ENCODE data around the gene CACNA2D4.

Gene CACNA2D4

GRCh38 chr12:1870998-1871917 is 47.2 kb downstream of the CACNA2D4 start:
- H3K27me3 ChIP-seq: no peaks in the 10 kb centered on the region

GRCh38 chr12:1870086-1870485 is 48.4 kb downstream of the CACNA2D4 start:
- peaks cover 9 to 31% (median 16%) of the 10 kb centered on the region in 11 experiments; a peak in 15 of 22 replicates for H3K9me3 ChIP-seq (replicated peaks in 1 of 11)
- no peak overlapping the region for H3K4me3 ChIP-seq
- 0 out of 22 replicates have a peak, but pooled peaks cover 0 to 4% (median 0%) of the 10 kb centered on the region in 11 experiments for H3K36me3 ChIP-seq
- H3K4me2 ChIP-seq: no peak overlapping the region
- no peaks in the 10 kb centered on the region for H4K20me1 ChIP-seq
- peaks cover 0 to 11% (median 0%) of the 10 kb centered on the region in 10 experiments; a peak in 3 of 20 replicates for H3K4me1 ChIP-seq
- H3K27ac ChIP-seq: no peak overlapping the region
- no peak for TF ChIP-seq Cebpa-rat (IDR thresholded peaks at IDR 0.05)
- no peaks in the 10 kb centered on the region for H3K27me3 ChIP-seq
- H3K9ac ChIP-seq: no peak overlapping the region

More at GRCh38 chr12:1870998-1871917, 47.2 kb downstream of the CACNA2D4 start:
- Histone ChIP-seq H3K9ac (no peak overlapping the region), H3K4me1 (peaks cover 0 to 11% (median 0%) of the 10 kb centered on the region in 10 experiments; a peak in 3 of 20 replicates), H3K4me3 (no peak overlapping the region), H3K36me3 (peaks cover 0 to 4% (median 0%) of the 10 kb centered on the region in 11 experiments; a peak in 1 of 22 replicates), H3K4me2 (no peak overlapping the region), H3K9me3 (replicated peaks in 1 of 11) (peaks cover 9 to 28% (median 16%) of the 10 kb centered on the region in 11 experiments; a peak in 15 of 22 replicates), H4K20me1 (no peaks in the 10 kb centered on the region), H3K27ac (no peak overlapping the region)
- no peak for TF ChIP-seq Cebpa-rat (IDR thresholded peaks at IDR 0.05)

DNA sequence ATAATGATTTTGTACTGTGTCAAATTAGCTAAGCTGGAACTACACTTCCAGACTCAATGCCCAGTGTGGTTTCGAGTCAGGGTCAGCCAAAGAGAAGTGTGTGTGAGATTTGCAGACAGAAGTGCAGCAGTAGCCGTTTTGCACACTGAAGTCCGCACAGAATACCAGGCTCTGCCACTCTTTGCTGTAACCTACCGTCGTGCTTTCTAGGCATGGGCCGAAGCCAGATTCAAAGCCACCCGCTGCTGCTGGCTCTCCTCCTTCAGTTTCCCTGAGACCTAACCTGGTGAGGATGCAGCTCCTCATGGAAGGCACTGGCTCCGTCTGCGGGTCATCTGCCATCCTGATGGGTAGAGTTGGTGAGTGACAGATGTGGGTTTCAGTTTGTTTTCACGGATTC is 49.3 kb downstream of the CACNA2D4 start:
- Histone ChIP-seq H3K9ac (no peak overlapping the region), H3K4me3 (no peak overlapping the region), H3K9me3 (replicated peaks in 1 of 11) (peaks cover 9 to 38% (median 24%) of the 10 kb centered on the region in 11 experiments; a peak in 15 of 22 replicates), H3K27ac (no peak overlapping the region), H3K36me3 (0 out of 22 replicates have a peak, but pooled peaks cover 0 to 4% (median 0%) of the 10 kb centered on the region in 11 experiments), H4K20me1 (no peaks in the 10 kb centered on the region), H3K27me3 (no peaks in the 10 kb centered on the region), H3K4me2 (no peak overlapping the region), H3K4me1 (peaks cover 0 to 8% (median 0%) of the 10 kb centered on the region in 10 experiments; a peak in 3 of 20 replicates)
- no peak for TF ChIP-seq Cebpa-rat (IDR thresholded peaks at IDR 0.05)

DNA sequence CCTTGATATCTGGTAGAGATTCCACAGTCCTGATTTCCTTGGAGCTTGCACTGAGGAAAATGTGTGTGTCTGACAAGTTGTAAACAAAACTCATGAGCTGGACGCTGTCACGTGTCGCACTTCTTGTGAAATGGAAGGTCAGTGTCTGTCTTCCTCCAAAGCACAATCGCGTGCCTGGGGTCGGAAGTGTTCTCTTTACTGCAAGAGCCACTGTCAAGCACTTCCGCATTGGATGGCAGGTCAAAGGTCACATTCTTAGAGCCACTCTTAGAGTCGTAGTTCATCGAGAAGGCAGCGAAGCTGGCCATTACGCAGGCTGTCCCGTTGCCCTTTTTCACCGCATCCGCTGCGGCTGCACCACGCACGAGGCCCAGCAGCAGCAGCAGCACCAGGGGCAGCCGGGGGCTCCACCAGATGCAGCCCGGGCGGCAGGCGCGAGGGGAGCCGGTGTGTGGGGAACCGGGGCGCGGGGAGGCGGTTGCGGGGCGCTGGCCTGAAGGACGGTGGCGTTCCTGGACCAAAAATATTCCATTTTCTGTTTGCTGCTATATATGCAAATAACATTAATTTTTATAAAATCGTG is 53.1 kb downstream of the CACNA2D4 start:
- no peak for TF ChIP-seq Cebpa-rat (IDR thresholded peaks at IDR 0.05)
- Histone ChIP-seq H3K27ac (no peak overlapping the region), H3K27me3 (no peaks in the 10 kb centered on the region), H3K4me3 (no peak overlapping the region), H4K20me1 (no peaks in the 10 kb centered on the region), H3K4me1 (peaks cover 0 to 10% (median 2%) of the 10 kb centered on the region in 10 experiments; a peak in 8 of 20 replicates), H3K9me3 (replicated peaks in 1 of 11) (peaks cover 9 to 37% (median 24%) of the 10 kb centered on the region in 11 experiments; a peak in 14 of 22 replicates), H3K9ac (no peak overlapping the region), H3K4me2 (no peak overlapping the region), H3K36me3 (no peaks in the 10 kb centered on the region)

- Histone ChIP-seq H3K9me3 (replicated peaks in 1 of 11) (peaks cover 9 to 32% (median 24%) of the 10 kb centered on the region in 11 experiments; a peak in 14 of 22 replicates), H3K9ac (no peak overlapping the region), H3K27me3 (no peaks in the 10 kb centered on the region), H4K20me1 (no peaks in the 10 kb centered on the region), H3K4me1 (peaks cover 0 to 10% (median 2%) of the 10 kb centered on the region in 10 experiments; a peak in 8 of 20 replicates), H3K4me2 (no peak overlapping the region), H3K27ac (no peak overlapping the region), H3K4me3 (no peak overlapping the region), H3K36me3 (no peaks in the 10 kb centered on the region)
- no peak for TF ChIP-seq Cebpa-rat (IDR thresholded peaks at IDR 0.05)
These were observed 53.6 kb downstream of the CACNA2D4 start for GRCh38 chr12:1864867-1865266.

- Histone ChIP-seq H4K20me1 (no peaks in the 10 kb centered on the region), H3K4me1 (peaks cover 0 to 10% (median 2%) of the 10 kb centered on the region in 10 experiments; a peak in 9 of 20 replicates), H3K36me3 (no peaks in the 10 kb centered on the region), H3K9me3 (replicated peaks in 1 of 11) (peaks cover 9 to 28% (median 23%) of the 10 kb centered on the region in 11 experiments; a peak in 14 of 22 replicates), H3K27me3 (no peaks in the 10 kb centered on the region), H3K9ac (no peak overlapping the region), H3K4me3 (no peak overlapping the region), H3K4me2 (no peak overlapping the region), H3K27ac (no peak overlapping the region)
- TF ChIP-seq Cebpa-rat (IDR thresholded peaks at IDR 0.05): no peak
These were observed 54.0 kb downstream of the CACNA2D4 start for GRCh38 chr12:1864456-1864855.

DNA sequence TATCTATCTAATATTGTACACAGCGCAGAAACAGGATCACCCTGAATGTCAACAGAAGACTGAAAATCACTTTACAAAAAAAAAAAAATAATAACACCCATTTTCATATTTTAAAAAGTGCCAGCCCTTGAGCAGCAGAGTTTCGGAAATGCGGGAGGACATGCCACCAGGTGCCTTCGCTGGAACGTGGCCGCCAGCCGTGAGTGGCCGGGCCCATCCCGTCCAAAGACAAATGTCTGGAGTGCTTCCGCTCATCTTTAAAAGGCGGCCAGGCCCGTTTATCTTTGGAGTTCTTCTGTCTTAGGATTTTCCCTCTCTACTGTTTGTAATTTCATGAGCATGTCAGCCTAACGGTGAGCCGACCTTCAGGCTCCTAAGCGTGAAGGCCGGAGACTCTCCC is 54.6 kb downstream of the CACNA2D4 start:
- Histone ChIP-seq H3K4me3 (no peak overlapping the region), H3K4me2 (no peak overlapping the region), H3K36me3 (no peaks in the 10 kb centered on the region), H3K27ac (no peak overlapping the region), H4K20me1 (no peaks in the 10 kb centered on the region), H3K27me3 (no peaks in the 10 kb centered on the region), H3K9ac (no peak overlapping the region), H3K9me3 (replicated peaks in 1 of 11) (peaks cover 8 to 24% (median 17%) of the 10 kb centered on the region in 11 experiments; a peak in 14 of 22 replicates), H3K4me1 (peaks cover 0 to 10% (median 2%) of the 10 kb centered on the region in 10 experiments; a peak in 9 of 20 replicates)
- no peak for TF ChIP-seq Cebpa-rat (IDR thresholded peaks at IDR 0.05)

DNA sequence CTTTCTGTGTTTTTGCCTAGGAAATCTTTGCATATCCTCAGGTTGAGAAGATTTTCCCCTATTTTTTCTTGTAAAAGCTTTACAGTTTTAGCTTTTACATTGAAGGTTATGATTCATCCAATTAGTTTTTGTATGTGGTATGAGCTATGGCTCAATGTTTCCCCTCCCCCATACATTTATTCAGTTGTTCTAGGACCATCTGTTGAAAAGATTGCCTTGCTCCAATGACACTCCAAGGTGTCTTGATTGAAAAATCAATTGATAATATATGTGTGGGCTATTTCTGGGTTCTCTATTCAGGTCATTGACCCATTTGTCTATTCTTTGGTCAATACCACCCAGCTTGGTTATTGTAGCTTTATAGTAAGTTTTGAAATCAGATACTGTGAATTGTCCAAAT is 55.5 kb downstream of the CACNA2D4 start:
- Histone ChIP-seq H3K4me3 (no peak overlapping the region), H3K27ac (no peak overlapping the region), H4K20me1 (no peaks in the 10 kb centered on the region), H3K27me3 (no peaks in the 10 kb centered on the region), H3K36me3 (no peaks in the 10 kb centered on the region), H3K4me2 (peak overlapping the region in 3 of 11 experiments; percentile 2 to 20 (median 3); a peak in 1 of 22 replicates), H3K4me1 (peaks cover 0 to 10% (median 2%) of the 10 kb centered on the region in 10 experiments; a peak in 9 of 20 replicates), H3K9ac (no peak overlapping the region), H3K9me3 (replicated peaks in 1 of 11) (peaks cover 0 to 17% (median 9%) of the 10 kb centered on the region in 11 experiments; a peak in 12 of 22 replicates)
- no peak for TF ChIP-seq Cebpa-rat (IDR thresholded peaks at IDR 0.05)

GRCh38 chr12:1859643-1860042 is 58.8 kb downstream of the CACNA2D4 start:
- H3K4me2 ChIP-seq: no peak overlapping the region
- H3K36me3 ChIP-seq: no peaks in the 10 kb centered on the region
- TF ChIP-seq Cebpa-rat (IDR thresholded peaks at IDR 0.05): no peak
- H3K27ac ChIP-seq: no peak overlapping the region
- H3K27me3 ChIP-seq: no peaks in the 10 kb centered on the region
- H3K4me1 ChIP-seq: peaks cover 8 to 16% (median 10%) of the 10 kb centered on the region in 10 experiments; a peak in 18 of 20 replicates
- no peaks in the 10 kb centered on the region for H4K20me1 ChIP-seq
- H3K9me3 ChIP-seq (replicated peaks in 1 of 11): peaks cover 0 to 4% (median under 1%) of the 10 kb centered on the region in 11 experiments; a peak in 5 of 22 replicates
- H3K9ac ChIP-seq: no peak overlapping the region
- H3K4me3 ChIP-seq: no peak overlapping the region
